ENCODE measurements around the gene NUAK1.

Gene NUAK1

DNA sequence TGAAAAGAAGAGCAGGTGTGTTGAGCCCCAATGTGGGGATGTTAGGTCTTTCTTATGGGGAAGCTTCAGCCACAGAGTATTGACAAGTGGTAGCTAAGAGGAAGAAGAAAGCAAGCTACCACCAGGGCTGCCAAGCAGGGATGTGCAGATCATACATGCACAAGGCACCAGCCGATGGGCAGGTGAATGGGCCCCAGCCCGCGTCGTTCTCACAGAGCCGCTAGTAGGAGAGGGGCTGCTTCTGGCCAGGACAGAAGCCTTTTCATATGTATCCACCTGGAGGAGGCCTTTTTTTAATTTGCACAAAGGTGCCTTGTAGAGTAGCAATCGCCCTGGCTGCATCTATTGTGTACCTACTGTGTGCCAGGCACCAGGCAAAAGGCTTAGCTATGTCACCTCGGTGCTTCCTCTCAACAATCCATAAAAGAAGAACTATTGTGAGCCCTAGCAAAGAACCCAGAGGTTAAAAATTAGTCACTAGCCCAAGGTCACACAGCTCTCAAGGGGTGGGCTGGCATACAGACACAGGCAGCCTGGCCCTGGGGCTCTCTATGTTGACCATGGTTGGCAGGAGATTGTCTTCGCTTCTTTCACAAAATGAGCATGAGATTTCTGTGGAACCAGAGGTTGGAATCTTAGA, 8.2 kb downstream of the NUAK1 start:
- no peak for DNase-seq (ENCODE audit: low read depth)

DNA sequence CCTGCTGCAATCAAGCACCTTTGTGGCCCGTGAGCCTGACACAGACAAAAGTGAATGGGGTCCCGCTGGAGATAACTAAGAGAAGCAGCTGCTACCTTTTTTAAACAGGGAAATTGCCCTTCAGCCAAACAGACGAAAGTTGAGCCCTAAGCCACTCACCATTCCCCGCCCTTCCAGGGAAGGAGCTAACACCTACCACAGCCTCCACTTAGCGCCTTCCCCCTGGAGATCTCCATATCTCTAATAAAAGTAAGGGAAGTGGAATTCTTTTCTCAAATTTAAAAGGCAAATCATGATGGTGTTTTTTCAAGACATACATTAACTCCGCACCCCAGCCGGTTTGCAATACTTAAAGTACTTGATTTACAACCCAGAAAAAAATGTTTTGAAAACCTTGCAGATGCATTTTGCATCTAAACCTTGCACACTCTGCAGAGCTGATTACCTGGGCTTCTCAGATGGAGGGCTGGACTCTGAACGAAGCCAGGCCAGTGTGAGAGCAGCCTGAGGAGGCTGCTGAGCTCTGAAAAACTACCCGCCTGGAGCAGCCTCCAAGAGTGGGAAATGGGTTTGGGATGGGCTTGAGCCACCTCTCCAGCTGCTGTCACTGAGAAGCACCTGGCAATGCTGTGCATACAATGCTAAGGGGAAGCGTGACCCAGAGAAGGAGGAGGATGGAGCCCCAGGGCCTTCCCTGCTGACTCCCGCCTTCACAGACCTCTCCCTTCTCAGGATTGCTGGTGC, 10.0 kb downstream of the NUAK1 start:
- no peak for DNase-seq (ENCODE audit: low read depth)

DNA sequence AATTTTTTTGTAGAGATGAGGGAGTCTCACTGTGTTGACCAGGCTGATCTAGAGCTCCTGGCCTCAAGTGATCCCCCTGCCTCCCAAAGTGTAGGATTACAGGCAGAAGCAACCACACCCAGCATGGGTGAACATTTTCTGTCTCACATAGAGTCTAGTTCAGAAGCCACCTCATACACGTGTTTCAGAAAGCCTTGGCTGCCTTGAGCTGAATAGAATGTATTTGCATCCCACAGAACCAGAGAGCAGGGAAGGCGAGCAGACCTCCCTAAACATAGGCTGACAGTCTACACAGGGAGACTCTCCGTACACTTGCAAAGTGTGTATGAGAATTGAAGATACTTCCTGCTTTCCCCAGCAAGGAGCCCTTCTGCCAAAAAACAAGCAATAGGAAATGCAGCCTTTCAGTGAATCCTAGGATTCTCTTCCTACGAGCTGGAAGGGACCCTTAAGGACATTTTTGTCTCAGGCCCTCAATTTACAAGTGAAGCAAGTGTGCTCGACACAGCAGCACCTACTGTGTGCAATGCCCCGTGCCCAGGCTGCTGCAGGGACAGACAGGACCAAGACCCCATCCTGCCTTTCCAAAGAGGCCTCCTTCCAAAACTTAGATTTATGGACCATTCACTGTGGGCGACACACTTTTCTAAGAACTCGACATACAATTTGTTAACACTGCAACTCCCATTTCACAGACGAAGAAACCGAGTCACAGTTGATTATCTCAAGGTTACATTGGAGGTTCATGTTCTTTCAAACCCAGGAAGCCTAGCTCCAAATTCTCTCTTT, 11.2 kb downstream of the NUAK1 start:
- DNase-seq (ENCODE audit: low read depth), result no peak

GRCh38 chr12:106126441-106127337, 12.1 kb downstream of the NUAK1 start:
- no peak for DNase-seq (ENCODE audit: low read depth)

DNA sequence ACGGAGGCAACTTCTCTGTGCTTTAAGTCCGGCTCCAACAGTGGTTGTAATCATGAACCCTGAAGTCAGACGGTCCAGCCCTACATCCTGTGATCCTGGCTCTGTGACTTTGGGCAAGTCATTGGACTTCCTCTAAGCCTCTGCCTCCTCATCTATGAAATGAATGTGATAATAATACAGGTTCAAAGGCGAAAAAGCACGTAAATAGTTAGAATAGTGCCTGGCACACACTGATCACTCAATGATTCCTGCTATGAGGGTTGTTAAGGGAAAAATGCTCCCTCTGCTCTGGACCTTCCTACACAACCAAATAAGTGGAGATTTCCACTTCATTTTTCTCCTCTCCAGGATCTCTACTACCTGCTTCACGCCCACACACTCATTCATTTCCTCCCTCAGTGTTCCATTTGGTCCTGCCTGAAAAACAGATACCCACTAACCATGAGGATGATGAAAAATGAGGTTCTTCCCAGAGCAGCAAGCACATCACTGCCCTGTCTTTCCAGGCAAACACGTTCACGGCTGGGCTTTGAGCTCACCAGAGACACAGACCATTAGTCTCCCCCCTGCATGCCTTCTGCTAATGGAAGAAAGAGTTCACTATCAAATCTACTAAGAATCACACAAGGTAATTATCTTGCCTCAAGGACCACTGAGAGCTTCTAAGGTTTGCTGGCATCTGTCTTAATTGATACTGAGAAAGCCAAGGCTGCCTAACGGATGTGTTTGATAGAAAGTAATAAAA, 13.2 kb downstream of the NUAK1 start:
- no peak for DNase-seq (ENCODE audit: low read depth)

DNA sequence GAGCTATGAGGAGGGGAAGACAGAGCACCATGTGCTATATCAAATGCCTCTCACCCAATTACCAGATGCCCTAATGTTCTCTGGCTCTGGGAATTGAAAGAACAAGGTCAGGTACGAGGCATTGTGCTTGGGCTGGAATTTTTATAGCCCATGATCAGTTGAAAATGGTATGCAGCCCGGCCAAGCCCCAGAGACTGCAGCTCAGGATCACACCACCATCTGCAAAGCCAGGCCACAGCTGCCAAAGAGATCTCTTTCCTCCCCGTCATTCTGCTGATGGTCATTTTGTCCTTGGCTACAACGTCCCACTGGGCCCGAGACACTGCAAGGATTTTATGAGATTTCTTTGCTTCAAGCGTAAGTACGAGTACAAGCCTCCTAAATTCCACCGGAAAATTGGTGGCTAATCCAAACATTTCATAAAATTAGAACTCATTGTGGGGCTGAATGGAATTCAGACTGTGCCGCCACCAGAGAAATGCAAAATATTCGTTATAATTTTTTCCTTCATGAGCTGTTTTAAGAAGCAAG, 15.1 kb downstream of the NUAK1 start:
- DNase-seq (ENCODE audit: low read depth), result no peak

- no peak for DNase-seq (ENCODE audit: low read depth)
Measured at GRCh38 chr12:106123110-106123509, 15.6 kb downstream of the NUAK1 start.

GRCh38 chr12:106122004-106122403, 16.8 kb downstream of the NUAK1 start:
- no peak for DNase-seq (ENCODE audit: low read depth)

DNA sequence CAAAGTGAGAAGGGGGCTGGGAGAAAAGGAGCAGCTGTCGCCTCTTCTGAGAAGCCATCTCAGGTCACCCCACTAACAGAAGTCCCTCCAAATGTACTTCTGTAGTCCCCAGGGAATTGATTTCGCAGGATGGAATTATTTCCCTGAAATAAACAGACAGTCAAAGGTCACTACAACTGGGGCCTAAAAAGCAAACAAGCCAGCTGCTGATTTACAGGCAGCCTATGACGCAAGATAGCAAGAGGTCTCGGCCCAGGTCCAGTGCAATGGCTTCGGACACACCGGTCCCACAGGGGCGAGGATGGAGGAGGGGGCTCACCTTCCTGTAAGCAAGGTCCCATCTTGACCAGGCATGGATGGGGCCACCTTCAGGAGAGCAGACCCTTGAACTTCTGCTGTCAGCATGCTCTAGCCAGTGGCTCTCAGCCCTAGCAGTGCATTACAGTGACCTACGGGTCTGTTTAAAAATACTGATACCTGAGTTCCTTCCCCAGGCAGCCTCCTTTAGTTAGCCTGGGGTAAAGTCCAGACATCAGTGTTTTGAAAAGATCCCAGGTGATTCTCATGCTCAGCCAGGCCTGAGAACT, 18.1 kb downstream of the NUAK1 start:
- DNase-seq (ENCODE audit: low read depth), result no peak

DNA sequence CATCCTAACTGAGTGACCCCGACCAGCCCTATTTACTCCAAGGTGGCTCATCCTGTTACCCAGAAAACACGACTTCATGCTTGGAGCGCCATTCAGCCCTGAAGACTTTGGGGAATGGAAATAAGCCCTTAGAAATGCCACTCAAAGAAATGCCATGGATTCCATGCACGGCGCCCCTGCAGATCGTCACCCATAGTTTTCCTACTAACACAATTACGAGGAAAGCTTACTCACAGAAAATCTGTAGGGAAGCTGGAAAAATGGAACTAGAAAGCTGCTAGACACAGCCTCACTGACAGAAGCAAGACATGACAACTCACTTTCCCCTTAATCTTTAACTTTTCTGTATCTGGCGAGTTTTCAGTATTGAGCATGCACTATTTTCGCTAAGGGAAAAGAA, 19.5 kb downstream of the NUAK1 start:
- no peak for DNase-seq (ENCODE audit: low read depth)

GRCh38 chr12:106118381-106119130, 20.2 kb downstream of the NUAK1 start:
- DNase-seq (ENCODE audit: low read depth), result no peak

DNA sequence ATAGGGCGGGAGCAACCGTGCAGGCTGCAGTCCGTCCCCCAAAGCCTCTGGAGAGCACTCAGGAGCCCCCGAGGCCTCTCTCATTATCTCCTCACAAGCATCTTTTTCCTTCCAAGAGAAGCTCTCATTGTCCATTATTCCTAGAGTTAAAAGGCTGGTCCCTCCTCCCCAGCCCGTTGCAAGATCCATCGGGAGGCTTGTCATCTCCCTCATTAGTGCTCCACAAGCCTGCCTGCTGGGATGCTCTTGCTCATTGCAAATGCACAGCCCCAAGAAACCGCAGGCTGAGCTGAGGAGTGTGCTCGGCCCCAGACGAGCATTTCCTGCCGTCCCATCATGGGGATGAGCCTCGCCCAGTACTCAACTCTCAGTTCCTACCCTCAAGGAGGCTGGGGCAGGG, 23.3 kb downstream of the NUAK1 start:
- DNase-seq (ENCODE audit: low read depth), result no peak

DNA sequence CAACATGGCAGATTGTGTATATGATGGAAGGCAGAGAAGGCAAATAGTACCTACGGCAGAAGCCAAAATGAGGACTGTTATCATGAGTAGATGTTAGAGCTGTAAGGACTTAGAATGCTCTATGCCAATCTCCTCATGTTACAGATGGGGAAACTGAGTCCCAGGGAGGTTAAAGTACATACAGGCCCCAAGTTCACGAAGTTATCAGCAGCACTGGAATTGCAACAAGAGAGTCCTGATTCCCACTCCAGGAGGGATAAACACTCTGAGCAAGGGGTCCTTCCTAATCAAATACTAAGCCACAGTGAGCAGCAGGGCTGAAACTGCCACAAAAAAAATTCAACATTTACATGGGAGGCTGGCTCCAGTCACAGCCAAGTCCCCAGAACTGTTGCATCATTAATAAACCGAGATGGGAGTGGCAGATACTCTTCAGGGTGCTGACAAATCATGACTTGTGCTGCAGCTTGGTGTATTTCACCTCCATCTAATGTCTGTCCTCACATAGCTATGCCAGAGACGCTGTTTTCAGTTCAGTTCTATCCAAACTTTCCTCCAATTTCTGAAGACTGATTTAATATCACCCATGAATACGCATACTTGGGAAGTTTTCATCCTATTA, 24.2 kb downstream of the NUAK1 start:
- no peak for DNase-seq (ENCODE audit: low read depth)

GRCh38 chr12:106113824-106114446, 24.8 kb downstream of the NUAK1 start:
- no peak for DNase-seq (ENCODE audit: low read depth)

DNA sequence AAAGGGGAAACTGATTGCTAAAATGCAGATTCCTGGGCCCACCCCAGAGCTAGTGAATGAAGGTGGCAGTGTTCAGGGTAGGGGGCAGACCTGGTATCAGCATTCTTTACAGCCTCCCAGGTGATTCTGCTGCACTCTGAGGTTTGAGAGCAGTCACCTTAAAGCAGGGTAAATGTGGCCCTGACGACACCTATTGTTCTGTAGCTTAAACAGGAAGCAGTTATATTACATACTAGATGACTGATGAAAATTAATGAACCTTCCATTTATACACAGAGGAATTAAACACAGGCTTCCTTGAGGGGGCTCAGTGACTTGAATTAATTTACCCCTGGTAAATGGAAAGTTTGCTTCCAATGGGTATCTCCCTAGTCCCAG, 25.3 kb downstream of the NUAK1 start:
- no peak for DNase-seq (ENCODE audit: low read depth)

DNA sequence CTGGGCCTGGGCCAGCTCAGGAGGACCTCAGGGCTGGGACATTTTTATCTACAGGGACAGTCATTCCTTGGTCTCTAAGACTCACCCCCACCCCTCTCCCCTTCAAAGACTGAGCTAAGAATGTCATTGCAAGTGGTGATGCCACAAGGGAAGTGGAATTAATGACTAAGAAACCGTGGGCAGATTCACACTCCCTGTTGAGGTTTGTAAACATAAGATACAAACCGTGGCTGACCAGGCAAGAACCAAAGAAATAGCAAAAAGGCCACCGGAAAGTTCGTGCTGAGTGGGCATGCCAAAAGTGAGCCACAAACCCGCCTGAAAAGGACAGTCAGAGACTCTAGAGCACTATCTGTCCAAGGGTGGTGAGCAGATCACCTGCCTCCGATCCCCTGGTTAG, 25.7 kb downstream of the NUAK1 start:
- DNase-seq (ENCODE audit: low read depth), result no peak

GRCh38 chr12:106112145-106112821, 26.5 kb downstream of the NUAK1 start:
- no peak for DNase-seq (ENCODE audit: low read depth)

- DNase-seq (ENCODE audit: low read depth), result no peak
Measured at GRCh38 chr12:106110626-106111300, 28.0 kb downstream of the NUAK1 start.

All from HS-27A (cell line).